HEK293 (cell line): Measurements from ENCODE around the gene WASF1.

ENCODE experiments used
- CTCF ChIA-PET: fragments of 350-600 bp; formaldehyde crosslinking; extraction: SDS; loops from one replicate; lab custom pipeline; 2021; ENCODE audit warnings: antibody characterized with exemption; lab: Yijun Ruan, JAX
- POLR2A ChIA-PET: fragments of 300-600 bp; formaldehyde crosslinking; extraction: SDS; loops from one replicate; lab custom pipeline; 2020; ENCODE audit warnings: antibody characterized with exemption, inconsistent platforms; lab: Yijun Ruan, JAX
- H3K27ac ChIP-seq: fragments of 200-500 bp; sonication (Bioruptor generic); 2 replicates; pipeline ENCODE4 v1.5.1; 2014; ENCODE audit warnings: low read depth, low read length, control low read depth, inconsistent platforms; ENCODE audit errors: extremely low read depth
- H3K36me3 ChIP-seq, 2 experiments: fragments of 200-500 bp in 1 of 2; sonication (Bioruptor generic) in 1 of 2; 1 replicate in 1 of 2; 2 replicates in 1 of 2; pipeline ENCODE4 v1.5.1; 2014 to 2017; ENCODE audit warnings: inconsistent platforms in 2 of 2, low read length in 2 of 2; ENCODE audit not compliant: control insufficient read depth in 2 of 2, insufficient read depth in 1 of 2
- H3K4me1 ChIP-seq: fragments of 200-500 bp; sonication (Bioruptor generic); 2 replicates; pipeline ENCODE4 v1.5.1; 2014; ENCODE audit warnings: mild to moderate bottlenecking, low read length, inconsistent platforms; ENCODE audit not compliant: control insufficient read depth, insufficient read depth
- H3K4me3 ChIP-seq: 2 replicates; pipeline ENCODE4 v1.5.1; 2011; ENCODE audit warnings: low read depth, mild to moderate bottlenecking, control low read depth, low read length, moderate library complexity
- H3K9me3 ChIP-seq: fragments of 200-500 bp; sonication (Bioruptor generic); 2 replicates; pipeline ENCODE4 v1.5.1; 2014; ENCODE audit warnings: low read depth, low read length, inconsistent platforms; ENCODE audit not compliant: control insufficient read depth, insufficient read depth
- CTCF ChIP-seq: fragments of 450-650 bp; formaldehyde crosslinking; IDR thresholded peaks from 2 replicates; pipeline ENCODE4 v1.5.1; 2016; ENCODE audit warnings: missing biosample characterization, missing genetic modification characterization
- FEZF1 ChIP-seq: fragments of 450-650 bp; formaldehyde crosslinking; IDR thresholded peaks from 2 replicates; pipeline ENCODE4 v1.5.1; 2016; ENCODE audit warnings: missing biosample characterization, missing genetic modification characterization
- GFI1B ChIP-seq: fragments of 450-650 bp; formaldehyde crosslinking; IDR thresholded peaks from 2 replicates; pipeline ENCODE4 v1.5.1; 2016; ENCODE audit warnings: missing biosample characterization, missing genetic modification characterization
- GLI4 ChIP-seq: fragments of 450-650 bp; formaldehyde crosslinking; IDR thresholded peaks from 2 replicates; pipeline ENCODE4 v1.5.1; 2016; ENCODE audit warnings: missing biosample characterization, missing genetic modification characterization
- GLIS1 ChIP-seq: fragments of 450-650 bp; formaldehyde crosslinking; IDR thresholded peaks from 2 replicates; pipeline ENCODE4 v1.5.1; 2016; ENCODE audit warnings: missing biosample characterization, missing genetic modification characterization
- KLF16 ChIP-seq: fragments of 450-650 bp; formaldehyde crosslinking; IDR thresholded peaks from 2 replicates; pipeline ENCODE4 v1.5.1; 2017; ENCODE audit warnings: missing biosample characterization, missing genetic modification characterization
- MEIS1 ChIP-seq: sonication (generic); formaldehyde crosslinking; IDR thresholded peaks from 2 replicates; pipeline ENCODE4 v1.8.1; 2022; ENCODE audit warnings: missing genetic modification reagents, mild to moderate bottlenecking, borderline replicate concordance
- RBAK ChIP-seq: fragments of 450-650 bp; formaldehyde crosslinking; IDR thresholded peaks from 2 replicates; pipeline ENCODE4 v1.5.1; 2016; ENCODE audit warnings: missing biosample characterization, missing genetic modification characterization
- SCRT2 ChIP-seq: fragments of 450-650 bp; formaldehyde crosslinking; IDR thresholded peaks from 2 replicates; pipeline ENCODE4 v1.5.1; 2016; ENCODE audit warnings: missing biosample characterization, missing genetic modification characterization
- YY1 ChIP-seq: fragments of 450-650 bp; formaldehyde crosslinking; IDR thresholded peaks from 2 replicates; pipeline ENCODE4 v1.5.1; 2018; ENCODE audit warnings: missing biosample characterization, missing genetic modification characterization
- ZBTB17 ChIP-seq: fragments of 450-650 bp; formaldehyde crosslinking; IDR thresholded peaks from 2 replicates; pipeline ENCODE4 v1.5.1; 2016; ENCODE audit warnings: missing biosample characterization, missing genetic modification characterization
- ZNF155 ChIP-seq: fragments of 450-650 bp; formaldehyde crosslinking; IDR thresholded peaks from 2 replicates; pipeline ENCODE4 v1.5.1; 2016; ENCODE audit warnings: missing biosample characterization, missing genetic modification characterization
- ZNF184 ChIP-seq: fragments of 450-650 bp; IDR thresholded peaks from 2 replicates; pipeline ENCODE4 v1.5.1; 2018; ENCODE audit warnings: missing biosample characterization, mild to moderate bottlenecking, missing genetic modification characterization
- ZNF211 ChIP-seq: fragments of 450-650 bp; formaldehyde crosslinking; IDR thresholded peaks from 2 replicates; pipeline ENCODE4 v1.5.1; 2016; ENCODE audit warnings: low read depth, missing biosample characterization, missing genetic modification characterization
- ZNF223 ChIP-seq: fragments of 450-650 bp; formaldehyde crosslinking; IDR thresholded peaks from 2 replicates; pipeline ENCODE4 v1.5.1; 2016; ENCODE audit warnings: missing biosample characterization, missing genetic modification characterization
- ZNF248 ChIP-seq: fragments of 450-650 bp; formaldehyde crosslinking; IDR thresholded peaks from 2 replicates; pipeline ENCODE4 v1.5.1; 2017; ENCODE audit warnings: missing biosample characterization, missing genetic modification characterization
- ZNF26 ChIP-seq: fragments of 450-650 bp; formaldehyde crosslinking; IDR thresholded peaks from 2 replicates; pipeline ENCODE4 v1.5.1; 2016; ENCODE audit warnings: missing biosample characterization, missing genetic modification characterization
- ZNF324 ChIP-seq: fragments of 450-650 bp; formaldehyde crosslinking; IDR thresholded peaks from 2 replicates; pipeline ENCODE4 v1.5.1; 2016; ENCODE audit warnings: missing biosample characterization, missing genetic modification characterization
- ZNF341 ChIP-seq: fragments of 450-650 bp; formaldehyde crosslinking; IDR thresholded peaks from 2 replicates; pipeline ENCODE4; 2016; ENCODE audit warnings: low read depth, missing biosample characterization, missing genetic modification characterization
- ZNF37A ChIP-seq: fragments of 450-650 bp; IDR thresholded peaks from 2 replicates; pipeline ENCODE4 v1.5.1; 2018; ENCODE audit warnings: missing biosample characterization, missing genetic modification characterization
- ZNF423 ChIP-seq: fragments of 450-650 bp; formaldehyde crosslinking; IDR thresholded peaks from 2 replicates; pipeline ENCODE4 v1.5.1; 2016; ENCODE audit warnings: missing biosample characterization, missing genetic modification characterization
- ZNF473 ChIP-seq: fragments of 450-650 bp; formaldehyde crosslinking; IDR thresholded peaks from 2 replicates; pipeline ENCODE4 v1.5.1; 2017; ENCODE audit warnings: missing biosample characterization, missing genetic modification characterization
- ZNF501 ChIP-seq: fragments of 450-650 bp; formaldehyde crosslinking; IDR thresholded peaks from 2 replicates; pipeline ENCODE4 v1.5.1; 2016; ENCODE audit warnings: missing biosample characterization, missing genetic modification characterization
- ZNF530 ChIP-seq: fragments of 450-650 bp; formaldehyde crosslinking; IDR thresholded peaks from 2 replicates; pipeline ENCODE4 v1.5.1; 2016; ENCODE audit warnings: low read depth, missing biosample characterization, missing genetic modification characterization
- ZNF548 ChIP-seq: fragments of 450-650 bp; formaldehyde crosslinking; IDR thresholded peaks from 2 replicates; pipeline ENCODE4 v1.5.1; 2016; ENCODE audit warnings: missing biosample characterization, missing genetic modification characterization
- ZNF560 ChIP-seq: fragments of 450-650 bp; formaldehyde crosslinking; IDR thresholded peaks from 2 replicates; pipeline ENCODE4 v1.5.1; 2017; ENCODE audit warnings: missing biosample characterization, missing genetic modification characterization, borderline replicate concordance
- ZNF76 ChIP-seq: fragments of 450-650 bp; formaldehyde crosslinking; IDR thresholded peaks from 2 replicates; pipeline ENCODE4; 2016; ENCODE audit warnings: low read depth, missing biosample characterization, missing genetic modification characterization, borderline replicate concordance
- ZNF777 ChIP-seq: fragments of 450-650 bp; formaldehyde crosslinking; IDR thresholded peaks from 2 replicates; pipeline ENCODE4 v1.5.1; 2017; ENCODE audit warnings: missing biosample characterization, missing genetic modification characterization, borderline replicate concordance
- TF ChIP-seq, protein P1 (sequence below): fragments of 450-650 bp; formaldehyde crosslinking; IDR thresholded peaks from 2 replicates; pipeline ENCODE4 v1.5.1; 2016; ENCODE audit warnings: missing biosample characterization, missing genetic modification characterization
- TF ChIP-seq, protein P2 (sequence below): fragments of 450-650 bp; formaldehyde crosslinking; IDR thresholded peaks from 2 replicates; pipeline ENCODE4 v1.5.1; 2016; ENCODE audit warnings: missing biosample characterization, missing genetic modification characterization

The WASF1 gene

GRCh38 chr6:110128418-110128817 is 51.1 kb downstream of the WASF1 start:
- POLR2A ChIA-PET, result no interaction called here
- H3K4me3 ChIP-seq, result no peak overlapping the region
- H3K4me1 ChIP-seq, result peaks cover 9% of the 10 kb centered on the region; the same call in 1 of the 2 replicates
- H3K9me3 ChIP-seq, result no peaks in the 10 kb centered on the region
- TF ChIP-seq ZNF423 (tag by site-specific recombination), result no peak
- TF ChIP-seq SCRT2 (tag by site-specific recombination), result no peak
- no peak for TF ChIP-seq ZBTB17
- TF ChIP-seq ZNF26 (tag by site-specific recombination), result no peak
- TF ChIP-seq MEIS1, result no peak
- TF ChIP-seq ZNF324 (tag by site-specific recombination), result no peak
- no peak for TF ChIP-seq KLF16 (tag by site-specific recombination)
- no peak for TF ChIP-seq ZNF501 (tag by site-specific recombination)
- no peak for TF ChIP-seq ZNF341 (tag by site-specific recombination)
- CTCF ChIA-PET, result no interaction called here
- H3K27ac ChIP-seq, result no peak overlapping the region
- H3K36me3 ChIP-seq, result peaks cover 0 to 12% of the 10 kb centered on the region in 2 experiments; a peak in 2 of 3 replicates

- ChIA-PET CTCF (no interaction called here), POLR2A (no interaction called here)
- peaks cover 0 to 24% of the 10 kb centered on the region in 2 experiments; a peak in 2 of 3 replicates for H3K36me3 ChIP-seq
- no peaks in the 10 kb centered on the region for H3K9me3 ChIP-seq
- H3K4me1 ChIP-seq, result peaks cover 9% of the 10 kb centered on the region; the same call in 1 of the 2 replicates
- H3K27ac ChIP-seq, result no peak overlapping the region
- no peak overlapping the region for H3K4me3 ChIP-seq
- TF ChIP-seq ZNF548 (tag by site-specific recombination), result no peak
- peak; percentile 78 for TF ChIP-seq FEZF1 (tag by site-specific recombination)
- TF ChIP-seq, protein P1, sequence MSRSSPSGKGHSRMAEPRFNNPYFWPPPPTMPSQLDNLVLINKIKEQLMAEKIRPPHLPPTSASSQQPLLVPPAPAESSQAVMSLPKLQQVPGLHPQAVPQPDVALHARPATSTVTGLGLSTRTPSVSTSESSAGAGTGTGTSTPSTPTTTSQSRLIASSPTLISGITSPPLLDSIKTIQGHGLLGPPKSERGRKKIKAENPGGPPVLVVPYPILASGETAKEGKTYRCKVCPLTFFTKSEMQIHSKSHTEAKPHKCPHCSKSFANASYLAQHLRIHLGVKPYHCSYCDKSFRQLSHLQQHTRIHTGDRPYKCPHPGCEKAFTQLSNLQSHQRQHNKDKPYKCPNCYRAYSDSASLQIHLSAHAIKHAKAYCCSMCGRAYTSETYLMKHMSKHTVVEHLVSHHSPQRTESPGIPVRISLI (tag by site-specific recombination), result no peak
- no peak for TF ChIP-seq ZNF155 (tag by site-specific recombination)
- no peak for TF ChIP-seq ZNF211 (tag by site-specific recombination)
- no peak for TF ChIP-seq ZNF473 (tag by site-specific recombination)
- TF ChIP-seq RBAK (tag by site-specific recombination), result no peak
- TF ChIP-seq ZNF37A (tag by site-specific recombination), result no peak
- no peak for TF ChIP-seq ZNF248 (tag by site-specific recombination)
- peak; percentile 50; the same call in 1 of the 2 replicates for TF ChIP-seq GFI1B
- no peak for TF ChIP-seq CTCF (tag by site-specific recombination)
- TF ChIP-seq GLIS1 (tag by site-specific recombination), result no peak
- TF ChIP-seq, protein P2, sequence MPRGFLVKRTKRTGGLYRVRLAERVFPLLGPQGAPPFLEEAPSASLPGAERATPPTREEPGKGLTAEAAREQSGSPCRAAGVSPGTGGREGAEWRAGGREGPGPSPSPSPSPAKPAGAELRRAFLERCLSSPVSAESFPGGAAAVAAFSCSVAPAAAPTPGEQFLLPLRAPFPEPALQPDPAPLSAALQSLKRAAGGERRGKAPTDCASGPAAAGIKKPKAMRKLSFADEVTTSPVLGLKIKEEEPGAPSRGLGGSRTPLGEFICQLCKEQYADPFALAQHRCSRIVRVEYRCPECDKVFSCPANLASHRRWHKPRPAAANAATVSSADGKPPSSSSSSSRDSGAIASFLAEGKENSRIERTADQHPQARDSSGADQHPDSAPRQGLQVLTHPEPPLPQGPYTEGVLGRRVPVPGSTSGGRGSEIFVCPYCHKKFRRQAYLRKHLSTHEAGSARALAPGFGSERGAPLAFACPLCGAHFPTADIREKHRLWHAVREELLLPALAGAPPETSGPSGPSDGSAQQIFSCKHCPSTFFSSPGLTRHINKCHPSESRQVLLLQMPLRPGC (tag by site-specific recombination), result no peak
- TF ChIP-seq ZNF777 (tag by site-specific recombination), result no peak
- TF ChIP-seq ZNF560 (tag by site-specific recombination), result no peak
- TF ChIP-seq GLI4 (tag by site-specific recombination), result no peak
- TF ChIP-seq YY1 (tag by site-specific recombination), result no peak
- no peak for TF ChIP-seq ZNF530 (tag by site-specific recombination)
- TF ChIP-seq ZNF223 (tag by site-specific recombination), result no peak
- TF ChIP-seq ZNF184 (tag by site-specific recombination), result no peak
- TF ChIP-seq ZNF76 (tag by site-specific recombination), result no peak
These were observed 54.1 kb downstream of the WASF1 start for GRCh38 chr6:110125361-110125760.
